HG03565 (cell line): ENCODE data around the gene STPG1.

Source experiments
- ATAC-seq: cut with Tn5 transposase; IDR thresholded peaks from one replicate; pipeline ENCODE4 v1.9.1; 2021; ENCODE audit warnings: mild to moderate bottlenecking, moderate library complexity; ENCODE audit not compliant: unreplicated experiment

Gene STPG1

DNA sequence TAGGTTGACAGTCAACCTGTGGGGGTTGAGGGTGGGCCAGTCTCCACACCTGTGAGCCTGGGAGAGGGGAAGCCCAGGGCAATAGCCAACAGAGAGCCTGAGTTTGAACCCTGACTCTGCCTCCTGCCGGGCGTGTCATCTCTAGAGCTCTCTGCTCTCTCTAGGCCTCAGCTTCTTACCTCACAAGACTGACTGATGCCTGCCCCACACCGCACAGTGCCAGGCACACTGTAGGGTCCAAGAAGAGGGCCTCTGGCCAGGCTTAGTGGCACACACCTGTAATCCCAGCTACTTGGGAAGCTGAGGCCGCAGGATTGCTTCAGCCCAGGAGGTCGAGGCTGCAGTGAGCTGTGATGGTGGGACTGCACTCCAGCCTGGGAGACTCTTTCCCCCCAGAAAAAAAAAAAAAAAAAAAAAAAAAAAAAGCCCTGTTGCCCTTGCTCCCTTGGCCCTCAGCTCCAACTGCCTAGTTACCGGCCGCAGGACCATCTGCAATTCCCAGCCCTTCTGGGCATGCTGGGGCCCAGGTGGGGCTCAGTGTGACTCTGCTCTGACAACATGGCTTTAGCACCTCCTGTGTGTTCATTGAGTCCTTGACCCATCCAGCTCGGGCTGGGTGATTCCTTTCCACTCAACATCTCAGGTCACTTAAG, 69.4 kb downstream of the STPG1 start:
- ATAC-seq = no peak

- no peak for ATAC-seq
Observed at GRCh38 chr1:24343412-24344089, 70.0 kb downstream of the STPG1 start.

DNA sequence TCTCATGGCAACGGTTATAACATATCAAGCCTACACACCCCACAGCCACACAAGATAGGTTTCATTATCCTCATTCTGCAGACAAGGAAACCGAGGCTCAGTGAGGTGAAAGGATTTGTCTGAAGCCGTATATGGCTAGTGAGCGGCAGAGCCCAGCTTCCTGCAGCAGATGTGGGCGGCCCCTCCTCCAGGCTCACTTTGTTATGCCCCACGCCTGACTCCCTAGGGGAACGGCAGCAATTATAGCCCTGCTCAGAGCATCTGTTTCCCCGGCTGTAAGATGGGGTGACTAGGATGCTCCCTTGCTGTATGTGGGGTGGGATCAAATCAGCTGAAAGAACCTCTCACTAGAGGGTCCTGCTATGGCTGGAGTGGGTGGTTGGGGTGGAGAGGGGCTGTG, 72.3 kb downstream of the STPG1 start:
- ATAC-seq = no peak

- no peak for ATAC-seq
Observed at GRCh38 chr1:24340770-24341169, 72.8 kb downstream of the STPG1 start.

- ATAC-seq = no peak
Observed at GRCh38 chr1:24339996-24340395, 73.6 kb downstream of the STPG1 start.

DNA sequence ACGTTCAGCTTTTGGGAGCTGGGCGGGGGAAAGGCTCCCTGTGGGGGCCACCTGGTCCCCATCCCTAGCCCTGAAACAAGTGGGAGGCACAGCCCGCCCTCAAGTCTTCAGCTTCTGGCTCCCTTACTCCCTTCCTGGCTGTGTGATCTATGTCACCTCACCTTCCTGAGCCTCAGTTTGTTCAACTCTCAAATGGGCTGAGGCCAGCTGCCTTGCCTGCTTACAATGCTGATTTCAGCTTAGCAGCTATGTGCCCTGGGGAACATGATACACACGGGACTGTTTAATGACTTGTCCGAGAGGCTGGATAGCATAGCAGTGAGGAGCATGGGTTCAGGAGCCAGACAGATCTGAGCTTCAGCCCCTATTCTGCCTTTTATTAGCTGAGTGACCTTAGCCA, 75.1 kb downstream of the STPG1 start:
- no peak for ATAC-seq

- ATAC-seq = no peak
Observed at GRCh38 chr1:24337455-24337854, 76.1 kb downstream of the STPG1 start.

- no peak for ATAC-seq
Observed at GRCh38 chr1:24336075-24336474, 77.5 kb downstream of the STPG1 start.

- no peak for ATAC-seq
Observed at GRCh38 chr1:24331961-24332673, 81.5 kb downstream of the STPG1 start.

- no peak for ATAC-seq
Observed at GRCh38 chr1:24329797-24330543, 83.6 kb downstream of the STPG1 start.

DNA sequence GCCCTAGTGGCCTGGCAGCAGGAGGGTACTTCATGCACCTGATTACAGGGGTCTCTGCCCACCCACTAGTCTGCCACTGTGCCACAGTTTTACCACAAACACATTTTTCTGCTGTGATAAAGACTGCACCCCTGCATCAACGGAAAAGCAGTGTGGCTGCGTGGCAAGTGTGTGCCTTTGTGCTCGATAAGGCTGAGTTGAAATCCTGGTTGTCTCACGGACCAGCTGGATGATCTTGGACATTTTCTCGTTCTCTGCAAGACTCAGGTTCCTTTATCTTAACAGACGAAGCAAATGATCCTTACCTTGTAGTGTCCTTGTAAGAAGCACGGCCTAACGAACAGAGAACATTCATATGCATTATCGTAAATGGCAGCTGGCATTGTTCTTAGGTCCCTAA, 84.3 kb downstream of the STPG1 start:
- ATAC-seq = no peak

GRCh38 chr1:24327891-24328290, 85.7 kb downstream of the STPG1 start:
- no peak for ATAC-seq

- ATAC-seq = no peak
Observed at GRCh38 chr1:24327486-24327885, 86.1 kb downstream of the STPG1 start.

GRCh38 chr1:24325587-24326449, 87.8 kb downstream of the STPG1 start:
- no peak for ATAC-seq

DNA sequence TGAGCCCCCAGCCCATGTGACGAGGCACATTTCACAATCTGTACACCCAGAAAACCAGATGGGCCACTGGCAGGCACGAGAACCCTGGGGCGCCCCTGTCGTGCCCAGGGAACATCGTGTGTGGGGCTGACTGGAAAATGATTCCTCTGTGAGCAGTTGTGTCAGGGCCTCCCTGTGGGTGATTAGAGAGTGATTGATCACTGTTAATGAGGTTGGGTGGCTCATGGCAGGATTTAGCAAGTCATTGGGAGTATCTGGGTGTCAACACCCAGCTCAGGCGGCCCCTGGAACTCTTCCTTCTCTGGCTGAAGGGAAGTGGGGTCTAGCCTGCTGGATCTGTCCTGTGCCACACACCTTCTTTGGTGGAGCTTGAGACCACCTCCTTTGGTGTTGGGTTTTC, 88.7 kb downstream of the STPG1 start:
- no peak for ATAC-seq

DNA sequence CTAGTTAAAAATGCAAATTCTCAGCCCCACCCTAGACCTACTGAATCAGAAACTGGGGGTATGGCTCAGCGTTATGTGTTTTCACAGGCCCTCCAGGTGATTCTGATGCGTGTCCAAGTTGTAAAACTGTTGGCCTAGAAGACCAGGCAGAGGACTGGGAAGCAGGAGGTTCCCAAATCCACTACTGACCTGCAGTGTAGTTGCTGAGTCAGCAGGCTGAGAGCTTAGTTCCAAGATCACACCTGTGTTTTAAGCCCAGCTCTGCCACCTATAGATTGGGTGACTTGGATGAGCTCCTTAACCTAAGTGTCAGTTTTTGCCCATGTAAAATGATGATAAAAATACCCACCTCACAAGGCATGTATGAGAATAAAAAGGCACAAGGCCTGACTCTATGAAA, 90.3 kb downstream of the STPG1 start:
- ATAC-seq = no peak

DNA sequence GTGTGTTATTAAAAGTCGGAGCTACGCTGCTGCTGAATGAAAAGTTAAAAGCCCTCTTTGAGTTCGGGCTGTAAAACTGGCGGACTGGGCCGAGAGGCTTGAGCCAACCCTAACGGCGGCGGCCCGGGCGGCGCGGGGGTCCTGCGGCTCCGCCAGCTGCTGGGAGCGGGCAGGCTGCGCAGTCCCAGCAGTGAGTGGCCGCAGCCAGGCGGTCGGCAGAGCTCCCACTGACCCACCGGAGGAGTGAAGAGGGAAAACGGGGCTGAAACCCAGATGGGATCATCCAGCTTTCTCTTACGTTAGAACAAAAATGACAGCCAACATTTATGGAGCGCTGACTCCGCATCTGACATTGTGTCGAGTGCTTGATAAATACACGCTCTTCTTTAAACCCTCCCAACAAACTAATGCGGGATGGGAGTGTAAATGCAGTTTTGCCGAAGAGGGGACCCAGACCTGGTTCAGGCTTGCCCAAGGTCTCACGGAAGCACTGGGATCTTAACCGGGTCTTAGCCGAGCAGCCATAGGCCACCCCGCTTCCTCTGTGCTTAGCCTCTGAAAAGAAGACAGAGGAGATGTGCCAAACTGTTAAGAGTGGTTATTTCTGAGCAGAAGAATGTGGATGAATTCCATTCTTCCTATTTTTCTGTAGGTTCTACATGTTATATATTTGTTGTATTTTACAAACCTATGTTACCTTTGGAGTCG, 91.0 kb downstream of the STPG1 start:
- ATAC-seq = peak; percentile 11

GRCh38 chr1:24321697-24322469, 91.7 kb downstream of the STPG1 start:
- ATAC-seq = peak; percentile 35

DNA sequence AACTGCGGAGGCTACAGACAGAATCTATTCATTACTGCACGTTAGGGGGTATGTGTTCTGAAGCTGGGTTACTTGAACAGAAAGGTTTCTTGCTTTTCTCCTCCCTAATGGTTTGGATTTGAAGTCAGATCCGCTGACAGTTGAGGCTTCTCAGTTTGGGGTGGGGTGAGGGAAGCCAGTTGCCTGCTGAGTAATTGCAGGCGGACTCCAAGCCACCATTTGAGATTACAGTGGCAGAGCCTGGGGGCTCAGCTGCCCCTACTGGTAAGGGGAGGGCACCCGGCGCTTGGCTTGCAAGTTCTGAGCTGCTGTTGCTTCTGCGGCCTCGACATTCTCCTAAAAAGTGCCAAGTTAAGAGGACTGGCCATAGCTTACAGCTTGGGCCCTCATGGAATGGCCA, 92.5 kb downstream of the STPG1 start:
- no peak for ATAC-seq
